ENCODE data around the gene ANKRD34C.

- TF ChIP-seq POLR2AphosphoS5 (IDR thresholded peaks at IDR 0.05; ENCODE audit: low read depth, low read length) (no peak), CTCF (IDR thresholded peaks at IDR 0.05) (no peak), EP300 (IDR thresholded peaks at IDR 0.05; ENCODE audit: borderline replicate concordance in 1 of 2, low read depth in 1 of 2, low read length in 1 of 2) (no peak), MXI1 (IDR thresholded peaks at IDR 0.05; ENCODE audit: low read depth, low read length) (no peak), ELF1 (IDR thresholded peaks at IDR 0.05) (no peak)
These were observed 17.4 kb upstream of the ANKRD34C start for GRCh38 chr15:79265167-79265566.
